HG02610 (cell line): ENCODE measurements around the gene BRD7.

ENCODE experiments used
- ATAC-seq: cut with Tn5 transposase; IDR thresholded peaks from one replicate; pipeline ENCODE4 v1.9.1; 2021; ENCODE audit warnings: mild to moderate bottlenecking, moderate library complexity; ENCODE audit not compliant: unreplicated experiment

BRD7 gene

GRCh38 chr16:50324345-50324744 lies 44.4 kb downstream of the BRD7 start:
- no peak for ATAC-seq

GRCh38 chr16:50323335-50324011 lies 45.3 kb downstream of the BRD7 start:
- no peak for ATAC-seq

GRCh38 chr16:50322333-50322732 lies 46.5 kb downstream of the BRD7 start:
- no peak for ATAC-seq

GRCh38 chr16:50320310-50320709 lies 48.5 kb downstream of the BRD7 start:
- ATAC-seq = no peak

- ATAC-seq = no peak
These were observed 49.8 kb downstream of the BRD7 start for GRCh38 chr16:50318796-50319578.

GRCh38 chr16:50316848-50317630 lies 51.7 kb downstream of the BRD7 start:
- no peak for ATAC-seq

GRCh38 chr16:50316102-50316847 lies 52.5 kb downstream of the BRD7 start:
- ATAC-seq = no peak

- ATAC-seq = no peak
These were observed 53.3 kb downstream of the BRD7 start for GRCh38 chr16:50315346-50315997.

GRCh38 chr16:50314665-50315064 lies 54.1 kb downstream of the BRD7 start:
- no peak for ATAC-seq

- ATAC-seq = no peak
These were observed 55.0 kb downstream of the BRD7 start for GRCh38 chr16:50313596-50314478.

GRCh38 chr16:50311891-50312501 lies 56.8 kb downstream of the BRD7 start:
- no peak for ATAC-seq

GRCh38 chr16:50311134-50311528 lies 57.7 kb downstream of the BRD7 start:
- no peak for ATAC-seq

- no peak for ATAC-seq
These were observed 58.3 kb downstream of the BRD7 start for GRCh38 chr16:50310308-50311133.

- ATAC-seq = no peak
These were observed 59.1 kb downstream of the BRD7 start for GRCh38 chr16:50309527-50310307.

GRCh38 chr16:50309156-50309526 lies 59.6 kb downstream of the BRD7 start:
- no peak for ATAC-seq

GRCh38 chr16:50308237-50308965 lies 60.4 kb downstream of the BRD7 start:
- no peak for ATAC-seq

- ATAC-seq = no peak
These were observed 62.5 kb downstream of the BRD7 start for GRCh38 chr16:50306287-50306686.
